MG63 (cell line): ENCODE results near the gene ERI3. TPM values are rescaled to one million over a fixed set of nuclear protein-coding genes. Genes with fewer than 3 reads are reported as not detected.

ENCODE experiments used
- total RNA-seq: library from RNA; depleted of rRNA; stranded (reverse); fragments of >200 nt; shearing (Covaris generic); gene quantifications from 2 replicates; pipeline ENCODE4 v1.2.3, GENCODE V29; 2014; ENCODE audit warnings: low replicate concordance; rRNA removed

The ERI3 gene
- total RNA-seq, 1 experiment from 2014 or later: 147 TPM

Other genes starting within 250 kb of the ERI3 start
- gene KLF17, start 236.4 kb downstream of the ERI3 start, total RNA-seq: 3.1 TPM in 1 of 2 replicates, not detected in the other
- gene KLF18, start 213.6 kb downstream of the ERI3 start, total RNA-seq: not detected in 2 replicates
- 15.6 and 36.4 TPM in 2 replicates for gene DMAP1, start 141.8 kb downstream of the ERI3 start, total RNA-seq
- gene RNF220, start 50.0 kb upstream of the ERI3 start, total RNA-seq: 40.7 and 62.5 TPM in 2 replicates